Activated CD4-positive, alpha-beta T cell treated with anti-CD3 and anti-CD28 coated beads for 48 hours (primary cell): ENCODE data around the gene COG6.

Source experiments
- DNase-seq: peaks from one replicate; pipeline ENCODE4 v3.0.0-alpha.2; 2020

The COG6 gene

DNA sequence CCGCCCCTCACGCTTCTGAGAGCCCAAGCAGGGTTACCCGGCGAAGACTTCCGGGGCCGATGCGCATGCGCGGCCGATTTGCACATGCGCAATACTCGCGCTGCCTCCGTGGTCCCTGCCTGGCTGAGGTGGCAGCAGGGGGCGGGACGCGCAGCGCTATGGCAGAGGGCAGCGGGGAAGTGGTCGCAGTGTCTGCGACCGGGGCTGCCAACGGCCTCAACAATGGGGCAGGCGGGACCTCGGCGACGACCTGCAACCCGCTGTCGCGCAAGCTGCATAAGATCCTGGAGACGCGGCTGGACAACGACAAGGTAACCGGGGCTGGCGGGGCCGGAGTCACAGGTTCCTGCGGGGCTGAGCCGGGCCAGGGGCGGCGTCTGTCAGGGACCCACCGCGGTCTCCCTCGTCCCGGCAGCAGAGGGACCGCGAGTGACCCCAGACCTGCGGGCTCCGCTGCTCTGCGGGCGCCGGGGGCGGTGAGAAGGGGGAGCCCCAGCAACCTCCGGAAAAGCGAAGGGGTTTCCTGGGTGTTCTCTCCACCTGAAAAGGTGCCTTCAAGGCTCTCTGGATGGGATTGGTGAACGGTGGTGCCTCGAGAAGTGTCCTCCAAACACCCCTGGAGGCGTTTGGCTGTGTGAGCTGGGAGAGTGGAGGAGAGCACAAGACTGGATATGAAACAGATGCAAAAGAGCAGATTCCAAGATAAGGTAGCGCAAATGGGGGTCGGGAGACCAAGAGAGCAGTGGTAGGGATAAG, at the start of gene COG6:
COG6 (plus strand) TSS at position 94 of the 756 bp plus-strand sequence; CDS start at position 159, 65 bp downstream.
- peak; percentile 95 for DNase-seq

DNA sequence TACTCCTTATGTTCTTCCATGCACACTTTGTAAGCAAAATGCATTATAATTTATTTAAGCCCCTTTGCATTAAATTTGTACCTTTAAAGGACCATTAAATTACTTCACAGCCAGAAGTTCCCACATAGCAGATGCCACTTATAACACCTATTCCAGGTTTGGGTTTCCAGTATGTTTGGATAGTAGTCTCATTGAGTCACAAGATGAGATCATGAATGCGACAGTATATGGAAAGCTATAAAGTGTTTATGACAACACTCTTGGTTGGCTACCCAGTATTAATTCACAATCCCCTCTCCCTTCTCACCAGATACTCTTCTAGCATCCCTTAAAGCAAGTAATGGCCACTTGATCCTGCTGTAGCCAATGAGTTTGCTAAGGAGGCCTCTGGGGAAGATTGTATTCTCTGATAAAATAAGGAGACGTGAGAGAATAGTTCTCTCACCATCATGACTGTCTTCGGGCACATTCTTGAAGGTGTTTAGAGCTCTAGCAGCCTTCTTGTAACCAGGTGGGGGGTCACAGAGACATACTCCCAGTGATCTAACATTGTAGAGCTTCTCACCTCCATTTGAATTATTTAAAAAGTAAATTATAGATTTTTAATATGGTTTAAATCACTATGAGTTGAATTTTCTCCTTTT, 49.7 kb upstream of the COG6 start:
- DNase-seq = no peak

DNA sequence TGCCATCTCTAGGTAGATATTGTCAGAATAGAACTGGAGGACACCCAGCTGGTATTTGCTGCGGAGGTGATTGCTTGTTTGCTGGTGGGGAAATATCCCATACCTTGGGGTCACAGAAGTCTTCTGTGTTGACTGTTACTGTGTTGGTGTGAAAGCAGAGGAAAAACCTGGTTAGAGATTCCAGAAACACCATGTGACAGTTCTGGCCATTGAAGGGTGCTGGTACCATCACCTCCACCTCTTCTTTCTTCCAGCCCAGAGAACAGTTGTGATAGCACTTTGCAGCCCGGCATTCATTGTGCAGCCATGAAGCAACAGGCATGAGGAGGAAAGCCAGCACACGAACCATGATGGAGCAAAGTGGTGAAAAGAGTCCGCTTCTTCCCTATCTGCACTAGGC, 47.6 kb upstream of the COG6 start:
- DNase-seq = no peak

DNA sequence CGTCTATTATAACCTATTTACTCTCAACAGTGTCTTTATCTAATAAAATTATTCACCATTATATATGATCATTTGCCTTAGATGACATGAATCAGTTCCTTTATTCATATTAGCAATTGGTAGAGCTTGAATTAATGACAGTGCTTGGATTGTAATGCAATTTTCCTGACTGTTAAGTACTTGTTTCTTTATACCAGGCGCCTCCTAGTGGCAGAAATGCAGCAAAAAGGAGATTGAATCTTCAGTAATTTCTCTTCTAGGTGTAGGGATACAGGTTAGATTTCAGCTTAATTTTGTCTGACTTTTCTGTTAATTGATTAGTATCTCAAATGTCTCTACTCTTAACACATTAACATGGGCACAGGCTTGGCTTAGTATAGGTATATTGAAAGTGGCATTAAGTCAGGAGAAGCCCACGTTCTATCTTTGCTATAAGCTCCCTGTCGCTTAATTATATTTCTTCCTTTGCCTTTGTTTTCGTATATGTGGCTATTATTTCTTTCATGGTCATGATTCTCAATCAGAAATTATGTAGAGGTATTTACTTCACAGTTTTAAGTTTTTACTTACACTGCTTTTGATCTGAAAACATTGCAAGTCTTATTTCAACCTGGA, 43.3 kb upstream of the COG6 start:
- peak; percentile 73 for DNase-seq

DNA sequence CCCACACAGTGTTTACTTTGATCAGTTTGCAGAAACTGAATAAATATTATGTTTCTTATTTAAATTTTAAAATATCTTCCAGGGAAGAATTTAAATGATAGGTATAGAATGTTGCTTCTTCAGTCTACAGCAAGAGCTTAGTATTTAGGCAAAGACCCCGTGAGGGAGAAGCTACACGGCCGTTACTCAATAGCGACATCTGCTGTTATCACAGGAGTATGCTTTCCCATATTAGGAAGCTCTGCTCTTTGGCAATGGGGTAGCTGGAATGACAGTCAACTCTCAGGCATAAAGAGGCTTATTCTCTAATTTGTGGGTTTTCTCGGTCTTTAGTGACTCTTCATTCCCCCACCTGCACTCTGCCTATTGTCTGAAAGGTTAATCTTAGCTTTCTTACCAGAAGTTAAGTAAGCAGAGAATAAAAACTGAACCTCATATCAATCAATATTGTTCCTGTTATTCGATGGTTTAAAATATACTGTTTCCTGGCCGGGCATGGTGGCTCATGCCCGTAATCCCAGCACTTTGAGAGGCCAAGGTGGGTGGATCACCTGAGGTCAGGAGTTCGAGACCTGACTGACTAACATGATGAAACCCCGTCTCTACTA, 39.3 kb upstream of the COG6 start:
- peak; percentile 41 for DNase-seq

DNA sequence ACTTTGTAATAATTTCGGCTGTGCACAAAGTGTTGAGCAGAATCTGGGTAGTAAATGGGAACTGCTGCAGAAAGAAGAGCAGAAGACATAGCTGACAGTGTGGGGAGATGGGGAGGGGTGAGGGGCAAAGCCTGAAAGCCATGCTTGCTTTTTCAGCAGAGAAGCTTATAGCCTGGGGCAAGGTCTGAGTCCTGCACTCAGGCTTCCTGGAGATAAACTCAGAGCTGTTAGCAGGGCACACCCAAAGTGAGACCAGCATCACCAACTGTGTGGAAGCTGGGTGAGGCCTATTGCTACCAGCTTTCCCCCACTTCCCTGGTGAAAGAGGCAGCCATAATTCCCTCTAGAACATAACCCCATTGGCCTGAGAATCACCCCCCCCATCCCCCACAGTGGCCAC, 36.9 kb upstream of the COG6 start:
- no peak for DNase-seq

DNA sequence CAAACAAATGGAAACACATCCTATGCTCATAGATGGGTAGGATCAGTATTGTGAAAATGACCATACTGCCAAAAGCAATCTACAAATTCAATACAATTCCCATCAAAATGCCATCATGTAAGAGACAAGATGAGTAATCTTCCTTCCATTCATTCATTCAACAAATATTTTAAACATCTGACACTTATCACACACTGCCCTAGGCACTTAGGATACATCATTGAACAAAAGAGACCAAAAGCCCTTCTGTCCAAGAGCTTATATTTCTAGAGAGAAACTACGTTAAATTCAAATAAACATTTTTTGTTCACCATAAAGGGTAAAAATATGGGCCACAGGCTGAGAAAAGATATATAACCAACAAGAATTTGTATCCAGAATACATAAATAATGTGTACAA, 32.0 kb upstream of the COG6 start:
- no peak for DNase-seq

DNA sequence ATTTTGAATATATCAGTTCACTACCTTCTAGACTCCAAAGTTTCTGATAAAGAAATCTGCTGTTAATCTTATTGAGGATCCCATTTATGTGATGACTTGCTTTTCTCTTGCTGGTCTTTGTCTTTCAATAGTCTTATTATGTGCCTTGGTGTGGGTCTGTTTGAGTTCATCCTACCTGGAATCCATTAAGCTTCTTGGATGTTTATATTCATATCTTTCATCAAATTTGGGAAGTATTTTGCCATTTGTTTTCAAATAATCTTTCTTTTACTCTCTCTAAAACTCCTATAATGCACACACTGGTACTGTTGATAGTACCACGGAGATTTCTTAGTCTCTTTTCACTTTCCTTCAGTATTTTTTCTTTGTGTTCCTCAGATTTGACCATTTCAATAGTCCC, 24.2 kb upstream of the COG6 start:
- no peak for DNase-seq

DNA sequence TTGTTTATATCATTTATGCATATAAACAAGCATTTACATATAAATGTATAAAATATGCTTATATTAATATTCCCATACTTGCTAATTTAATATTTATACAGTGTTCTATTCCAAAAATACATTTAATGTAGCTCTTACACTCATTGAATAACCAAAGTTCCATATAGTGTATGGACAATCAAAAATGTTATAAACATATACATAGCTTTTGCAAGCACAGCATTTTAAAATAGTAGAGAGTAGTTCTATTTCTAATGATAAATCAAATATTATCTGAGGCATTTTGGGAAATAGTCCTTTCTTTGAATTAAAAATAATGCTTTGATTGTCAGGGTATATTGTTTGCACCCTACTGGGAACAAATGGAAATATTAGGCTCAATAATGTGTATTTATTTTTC, 22.5 kb upstream of the COG6 start:
- DNase-seq = no peak

DNA sequence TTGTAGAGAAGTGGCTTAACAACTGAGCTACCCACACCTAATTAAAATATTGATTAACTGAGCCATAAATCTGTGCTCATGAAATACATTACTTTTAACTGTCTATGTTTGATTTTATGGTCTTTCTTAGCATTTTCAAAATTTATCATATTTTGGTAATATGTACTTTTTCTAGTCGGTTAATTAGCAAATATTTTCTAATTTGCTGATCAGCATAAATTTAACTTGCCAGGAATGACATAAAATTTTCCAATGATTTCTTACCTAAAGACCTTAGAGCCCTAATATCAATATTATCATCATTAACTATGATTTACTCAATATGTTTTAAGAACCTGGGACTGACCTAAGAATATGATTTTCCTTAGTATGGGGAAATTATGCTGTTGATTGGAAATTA, 19.9 kb upstream of the COG6 start:
- no peak for DNase-seq

DNA sequence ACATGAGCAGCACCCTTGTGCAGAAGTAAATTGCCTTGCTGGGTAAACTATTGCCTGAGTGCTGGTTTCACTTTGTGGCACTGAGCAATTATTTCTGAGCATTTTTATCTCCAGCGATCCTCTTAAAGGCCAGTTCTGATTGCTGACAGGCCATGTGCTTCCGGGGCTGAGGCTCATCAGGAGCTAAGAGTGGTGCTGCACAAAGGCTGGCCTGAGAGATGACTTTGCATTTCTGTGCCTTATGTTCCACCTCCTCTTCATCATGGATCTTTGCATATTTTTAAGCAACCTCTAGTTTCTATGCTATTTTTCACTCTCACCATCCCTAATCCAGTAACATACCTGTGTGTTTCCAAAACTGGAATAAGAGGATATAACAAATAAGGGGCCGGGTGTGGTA, 17.6 kb upstream of the COG6 start:
- DNase-seq = no peak

DNA sequence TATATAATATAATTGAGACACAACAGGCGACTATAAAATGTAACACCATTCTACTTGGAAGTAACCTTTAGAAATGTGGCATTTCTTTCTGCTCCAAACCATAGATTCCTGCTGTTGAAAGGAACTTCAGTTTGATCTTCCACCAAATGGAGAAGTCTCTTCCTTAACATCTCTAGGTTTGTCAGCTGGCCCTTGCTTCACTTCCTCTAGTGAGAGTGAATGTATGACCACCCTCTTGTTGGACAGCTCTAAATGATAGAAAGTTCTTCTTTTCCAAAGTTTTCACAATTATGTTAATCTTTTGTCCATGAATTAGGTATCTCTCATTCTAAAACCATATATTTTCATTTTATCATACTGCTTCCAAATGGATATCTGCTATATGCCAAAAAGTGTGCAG, 13.8 kb upstream of the COG6 start:
- DNase-seq = no peak

DNA sequence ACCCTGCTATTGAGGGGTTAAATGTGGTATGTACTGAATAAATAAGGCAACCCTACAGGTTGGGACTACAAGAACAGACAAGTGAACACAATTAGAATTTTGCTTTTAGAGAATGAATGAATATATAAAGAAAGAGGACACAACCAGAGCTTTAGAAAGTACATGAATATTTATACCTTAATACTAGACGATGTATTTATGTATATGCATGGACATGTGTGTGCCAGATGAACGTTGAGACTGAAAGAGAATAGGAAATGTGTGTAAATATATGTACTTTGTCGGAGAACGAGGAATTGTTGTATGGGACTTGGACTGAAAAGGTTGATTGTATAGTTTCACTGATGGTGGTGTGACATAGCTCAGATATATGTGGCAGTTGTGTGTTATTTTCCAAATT, 9.3 kb upstream of the COG6 start:
- DNase-seq = no peak

DNA sequence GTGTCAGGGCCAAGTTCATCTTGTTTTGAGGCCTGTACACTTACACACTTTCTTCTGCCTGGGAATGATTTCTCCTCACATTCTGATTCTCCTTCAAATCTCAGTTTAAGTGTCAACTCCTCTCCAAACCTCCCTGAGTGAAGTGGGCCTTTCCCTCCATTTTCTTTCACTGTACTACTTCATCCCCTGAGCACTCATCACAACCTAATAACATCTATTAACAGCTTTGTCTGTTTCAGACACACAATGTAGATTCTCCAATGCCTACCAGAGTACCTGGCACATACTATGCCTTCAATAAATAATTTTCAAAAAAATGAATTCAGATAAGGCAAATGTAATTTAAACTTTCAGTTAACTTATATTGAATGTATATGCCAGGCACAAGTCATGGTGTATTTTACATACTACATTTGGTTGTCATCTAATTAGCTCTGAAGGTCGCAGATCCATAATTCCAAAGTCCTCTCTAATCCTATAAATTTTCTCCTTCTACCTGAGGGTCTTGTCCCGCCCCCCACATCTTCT, 357 bp upstream of the COG6 start:
- DNase-seq = no peak

DNA sequence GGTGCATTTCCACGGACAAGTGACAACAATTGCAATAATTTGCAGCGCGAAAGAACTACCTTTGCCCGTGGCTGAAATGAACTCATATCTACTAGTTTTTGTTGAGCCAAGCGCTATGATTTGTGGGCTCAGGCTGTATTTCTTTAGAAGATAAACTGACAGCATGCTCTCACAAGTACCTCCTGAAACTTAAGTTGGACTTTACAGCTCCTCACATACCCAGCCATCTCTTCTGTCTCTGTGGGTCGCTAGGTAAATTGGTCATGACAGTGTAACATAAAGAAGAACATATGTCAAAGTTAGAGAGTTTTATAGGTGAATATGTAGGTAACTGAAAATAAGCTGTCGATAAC, 839 bp downstream of the COG6 start:
- no peak for DNase-seq

DNA sequence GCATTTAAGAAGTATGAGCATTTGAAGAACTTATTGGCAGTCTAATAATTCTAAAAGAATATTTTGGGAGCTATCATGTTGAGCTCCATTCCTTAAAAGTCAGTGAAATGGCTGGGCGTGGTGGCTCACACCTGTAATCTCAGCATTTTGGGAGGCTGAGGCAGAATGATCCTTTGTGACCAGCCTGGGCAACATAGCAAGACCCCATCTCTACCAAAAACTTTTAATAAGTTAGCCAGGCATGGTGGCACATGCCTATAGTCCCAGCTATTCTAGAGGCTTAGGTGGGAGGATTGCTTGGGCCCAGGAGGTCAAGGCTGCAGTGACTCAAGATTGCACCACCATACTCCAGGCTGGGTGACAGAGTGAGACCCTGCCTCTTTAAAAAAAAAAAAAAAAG, 8.0 kb downstream of the COG6 start:
- DNase-seq = no peak

DNA sequence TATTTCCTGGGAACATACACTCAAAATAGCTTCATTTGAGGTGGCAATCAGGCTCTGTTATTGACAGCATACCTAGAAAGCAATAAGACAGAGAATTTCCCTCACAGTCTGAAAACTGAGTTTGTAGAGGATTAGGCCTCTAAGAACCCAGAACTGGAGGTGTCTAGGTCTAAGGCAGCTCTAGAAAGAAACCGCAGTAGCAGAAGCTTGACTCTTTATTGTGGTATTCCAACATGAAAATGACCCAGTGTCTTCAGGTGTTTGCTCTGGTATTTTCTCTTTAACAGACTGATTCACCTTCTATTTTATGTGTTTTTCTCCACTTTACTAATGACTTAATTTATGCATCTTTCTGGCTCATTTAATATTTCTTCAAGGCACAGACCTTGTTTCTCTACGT, 8.5 kb downstream of the COG6 start:
- DNase-seq = no peak

DNA sequence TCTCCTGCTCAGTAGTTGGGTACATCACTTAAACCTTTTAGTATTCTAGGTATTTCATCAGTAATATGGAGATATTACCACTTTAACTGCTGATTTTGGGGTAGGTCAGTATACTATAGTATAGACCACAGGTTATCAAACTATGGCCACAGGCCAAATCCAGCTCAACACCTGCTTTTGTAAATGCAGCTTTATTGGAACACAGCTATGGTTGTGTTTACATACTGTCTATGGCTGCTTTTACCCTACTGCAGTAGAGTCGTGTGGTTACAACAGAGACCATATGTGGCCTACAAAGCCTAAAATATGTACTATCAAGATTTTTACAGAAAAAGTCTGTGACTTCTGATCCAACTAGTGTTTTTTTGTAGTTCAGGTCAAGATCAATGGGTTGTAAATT, 10.3 kb downstream of the COG6 start:
- no peak for DNase-seq

DNA sequence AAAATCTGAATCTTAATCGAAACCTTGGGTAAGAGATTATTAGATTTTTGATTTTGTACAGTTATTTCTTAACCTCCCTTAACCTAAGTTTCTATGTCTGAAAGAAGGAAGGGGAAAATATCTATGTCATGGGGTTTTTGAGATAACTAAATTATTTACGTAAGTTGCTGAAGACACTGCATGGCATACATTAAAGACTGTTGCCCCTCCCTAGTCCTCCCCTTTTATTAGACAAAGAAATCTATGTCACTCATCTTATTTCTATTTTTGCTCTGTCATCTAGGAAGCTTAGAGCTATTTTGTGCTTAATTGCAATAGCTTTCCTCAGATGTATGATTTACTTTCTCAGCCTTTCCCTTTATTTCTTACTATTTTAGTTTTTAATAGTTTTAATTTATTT, 15.0 kb downstream of the COG6 start:
- no peak for DNase-seq

DNA sequence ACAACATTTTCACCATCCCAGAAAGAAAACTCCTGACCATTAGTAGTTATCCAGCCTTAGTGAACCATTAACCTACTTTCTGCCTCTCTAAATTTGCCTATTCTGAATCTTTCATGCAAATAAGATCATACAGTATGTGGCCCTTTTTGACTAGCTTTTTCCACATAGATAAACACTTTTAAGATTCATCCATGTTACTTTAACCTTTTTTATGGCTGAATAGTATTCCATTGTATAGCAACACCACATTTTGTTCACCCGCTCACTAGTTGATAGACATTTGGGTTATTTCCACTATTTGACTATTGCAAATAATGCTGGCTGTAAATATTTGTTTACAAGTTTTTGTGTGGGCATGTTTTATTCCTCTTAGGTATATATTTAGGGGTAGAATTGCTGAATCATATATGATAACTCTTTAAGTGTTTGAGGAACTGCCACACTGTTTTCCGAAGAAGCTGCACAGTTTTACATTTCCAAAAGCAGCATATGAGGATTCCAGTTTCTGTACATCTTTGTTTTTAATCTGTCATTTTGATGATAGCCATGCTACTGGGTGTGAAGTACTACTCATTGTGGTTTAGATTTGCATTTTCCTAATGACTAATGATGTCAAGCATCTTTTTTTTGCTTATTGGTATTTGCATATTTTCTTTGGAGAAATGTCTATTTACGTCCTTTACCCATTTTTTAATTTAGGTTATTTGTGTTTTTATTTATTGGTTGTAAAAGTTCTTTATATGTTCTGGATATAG, 17.1 kb downstream of the COG6 start:
- no peak for DNase-seq

DNA sequence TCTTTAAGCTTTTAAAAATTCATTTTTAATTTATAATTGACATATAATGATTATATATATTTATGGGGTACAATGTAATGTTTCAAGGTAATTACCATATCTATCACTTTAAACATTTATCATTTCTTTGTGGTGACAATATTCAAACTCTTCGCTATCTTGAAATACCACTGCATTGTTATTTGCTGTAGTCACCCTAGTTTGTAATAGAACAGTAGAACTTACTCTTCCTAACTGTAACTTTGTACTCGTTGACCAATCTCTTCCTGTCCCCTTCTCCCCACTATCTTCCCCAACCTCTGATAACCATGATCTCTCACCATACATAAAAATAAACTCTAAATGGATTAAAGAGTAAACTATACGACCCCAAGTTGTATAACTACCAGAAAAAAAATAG, 20.4 kb downstream of the COG6 start:
- no peak for DNase-seq

DNA sequence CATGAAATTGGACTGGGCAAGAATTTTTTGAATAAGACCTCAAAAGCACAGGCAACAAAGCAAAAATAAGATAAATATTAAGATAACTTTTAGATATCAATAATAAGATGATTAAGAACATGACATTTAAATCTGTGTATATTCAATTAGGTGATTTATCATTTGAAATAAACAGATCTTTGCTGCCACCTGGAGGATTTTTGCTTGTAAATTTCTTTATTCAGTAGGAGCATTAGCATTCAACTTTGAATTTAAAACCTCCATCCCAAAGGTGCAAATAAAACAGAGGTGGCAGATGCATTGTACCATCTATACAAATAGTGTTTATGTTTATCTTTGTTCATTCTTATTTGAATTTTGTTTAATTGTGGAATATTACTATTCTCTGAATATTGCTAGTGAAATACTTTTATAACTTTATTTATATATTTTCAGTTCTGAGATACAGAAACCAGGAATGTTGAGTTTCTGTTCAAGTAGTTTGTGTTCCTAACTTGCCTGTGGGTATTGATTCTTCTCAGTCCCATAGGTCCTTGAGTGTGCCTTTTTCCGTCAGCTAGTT, 20.9 kb downstream of the COG6 start:
- DNase-seq = peak; percentile 15

DNA sequence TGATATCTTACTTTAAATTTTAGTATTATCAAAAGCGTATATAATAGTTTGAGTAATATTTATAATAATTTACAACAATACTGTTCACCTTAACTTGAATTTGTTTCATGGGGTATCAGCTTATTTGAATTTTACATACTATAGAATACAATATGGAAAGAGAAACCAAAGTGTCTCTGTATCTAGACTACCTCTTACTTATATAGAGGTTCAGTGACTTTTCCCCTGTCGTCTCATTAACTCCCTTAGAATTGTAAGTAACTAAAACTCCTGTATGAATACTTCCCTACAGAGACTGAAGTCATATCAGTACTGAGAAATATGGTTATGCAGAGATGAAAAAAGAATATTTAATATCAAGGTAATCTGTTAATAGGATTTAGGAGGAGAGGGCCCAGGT, 26.8 kb downstream of the COG6 start:
- no peak for DNase-seq
